ENCODE measurements around the gene HHAT.
"Not testable (repeated sequence)": the region's sequence is repeated elsewhere in the genome, so short reads cannot be mapped to it uniquely, and the experiment has no call there.

The HHAT gene

GRCh38 chr1:210413951-210414350 lies 85.2 kb downstream of the HHAT start:
- no peak overlapping the region for H3K4me3 ChIP-seq (ENCODE audit: low read depth, low read length)
- TF ChIP-seq CTCF (IDR thresholded peaks at IDR 0.05; ENCODE audit: borderline replicate concordance, insufficient read depth, low read depth, low read length), result no peak

- no peak for TF ChIP-seq CTCF (IDR thresholded peaks at IDR 0.05; ENCODE audit: borderline replicate concordance, insufficient read depth, low read depth, low read length)
- H3K4me3 ChIP-seq (ENCODE audit: low read depth, low read length), result no peak overlapping the region
These were observed 87.2 kb downstream of the HHAT start for GRCh38 chr1:210415846-210416448.

- no peak for TF ChIP-seq CTCF (IDR thresholded peaks at IDR 0.05; ENCODE audit: borderline replicate concordance, insufficient read depth, low read depth, low read length)
- H3K4me3 ChIP-seq (ENCODE audit: low read depth, low read length), result no peak overlapping the region
These were observed 88.0 kb downstream of the HHAT start for GRCh38 chr1:210416681-210417080.

GRCh38 chr1:210417881-210418280 lies 89.2 kb downstream of the HHAT start:
- no peak for TF ChIP-seq CTCF (IDR thresholded peaks at IDR 0.05; ENCODE audit: borderline replicate concordance, insufficient read depth, low read depth, low read length)
- no peak overlapping the region for H3K4me3 ChIP-seq (ENCODE audit: low read depth, low read length)

GRCh38 chr1:210418863-210419650 lies 90.4 kb downstream of the HHAT start:
- no peak overlapping the region for H3K4me3 ChIP-seq (ENCODE audit: low read depth, low read length)
- no peak for TF ChIP-seq CTCF (IDR thresholded peaks at IDR 0.05; ENCODE audit: borderline replicate concordance, insufficient read depth, low read depth, low read length)

GRCh38 chr1:210426696-210427095 lies 98.0 kb downstream of the HHAT start:
- H3K4me3 ChIP-seq (ENCODE audit: low read depth, low read length), result not testable (repeated sequence)

- no peak for TF ChIP-seq CTCF (IDR thresholded peaks at IDR 0.05; ENCODE audit: borderline replicate concordance, insufficient read depth, low read depth, low read length)
- no peak overlapping the region for H3K4me3 ChIP-seq (ENCODE audit: low read depth, low read length)
These were observed 100.0 kb downstream of the HHAT start for GRCh38 chr1:210428696-210429095.

Data from GM12875 (cell line).